ENCODE measurements around the gene PCSK4. TPM values are rescaled to one million over a fixed set of nuclear protein-coding genes. Genes with fewer than 3 reads are reported as not detected.
"Not testable (repeated sequence)": the region's sequence is repeated elsewhere in the genome, so short reads cannot be mapped to it uniquely, and the experiment has no call there.

Gene PCSK4
- total RNA-seq (2014; rRNA removed; shearing (Covaris generic); ENCODE audit: low replicate concordance), result 2.1 and 3.0 TPM in 2 replicates

DNA sequence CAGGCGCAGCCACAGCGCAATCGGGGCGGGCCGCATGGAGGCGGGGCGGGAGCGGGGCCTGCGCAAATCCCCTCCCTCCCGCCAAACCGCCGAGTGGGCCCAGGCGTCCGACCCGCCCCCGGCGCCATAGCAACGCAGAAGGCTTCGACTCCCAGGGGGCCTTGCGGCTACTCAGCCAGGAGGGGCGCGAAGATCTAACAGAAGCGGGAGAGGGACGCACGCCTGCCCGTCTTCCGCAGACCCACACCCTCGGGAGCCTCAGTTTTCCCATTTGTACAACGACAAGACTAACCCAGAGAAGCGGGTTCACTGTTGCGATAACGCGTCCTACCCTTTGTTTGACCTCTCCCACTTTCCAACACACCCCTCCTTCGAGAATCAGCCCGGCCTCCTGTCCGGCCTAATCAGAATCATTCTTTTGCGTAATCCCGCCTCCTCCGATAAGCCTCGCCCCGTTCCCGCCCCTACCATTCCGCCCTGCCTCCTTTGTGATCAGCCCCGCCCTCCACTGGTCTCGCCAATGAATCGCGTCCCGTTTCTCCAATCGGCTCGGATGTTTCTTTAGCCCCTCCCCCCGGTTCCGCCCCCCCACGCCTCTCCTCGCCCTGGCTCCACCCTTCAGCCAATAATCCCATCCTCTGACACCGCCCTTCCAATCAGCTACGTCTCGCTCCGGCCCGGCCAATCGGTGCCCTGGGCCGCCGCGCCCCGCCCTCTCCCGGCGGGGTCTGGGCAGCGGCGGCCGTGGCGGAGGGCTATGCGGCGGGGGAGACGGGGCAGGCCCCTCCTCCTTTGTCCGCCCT lies at the start of gene PCSK4:
Gene PCSK4, minus strand, starts transcription at position 40 of the 803 bp plus-strand sequence. Its CDS starts 4 bp downstream, at position 36.
- DNase-seq (ENCODE audit: low read depth), result peak; percentile 96
- in situ Hi-C loops (cut with HindIII; ENCODE audit: low pct_unique_long_range_greater_than_20kb, low sequenced_read_pairs), result no loop called here

DNA sequence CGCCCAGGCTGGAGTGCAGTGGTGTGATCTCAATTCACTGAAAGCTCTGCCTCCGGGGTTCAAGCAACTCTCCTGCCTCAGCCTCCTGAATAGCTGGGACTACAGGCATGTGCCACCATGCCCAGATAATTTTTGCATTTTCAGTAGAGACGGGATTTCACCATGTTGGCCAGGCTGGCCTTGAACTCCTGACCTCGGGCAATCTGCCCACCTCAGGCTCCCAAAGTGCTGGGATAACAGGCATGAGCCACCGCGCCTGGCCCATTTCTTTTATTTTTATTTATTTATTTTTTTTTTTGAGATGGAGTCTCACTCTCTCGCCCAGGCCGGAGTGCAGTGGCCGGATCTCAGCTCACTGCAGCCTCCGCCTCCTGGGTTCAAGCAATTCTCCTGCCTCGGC lies 49.6 kb upstream of the PCSK4 start:
- in situ Hi-C loops (cut with HindIII; ENCODE audit: low pct_unique_long_range_greater_than_20kb, low sequenced_read_pairs); DNase-seq (ENCODE audit: low read depth): not testable (repeated sequence)

DNA sequence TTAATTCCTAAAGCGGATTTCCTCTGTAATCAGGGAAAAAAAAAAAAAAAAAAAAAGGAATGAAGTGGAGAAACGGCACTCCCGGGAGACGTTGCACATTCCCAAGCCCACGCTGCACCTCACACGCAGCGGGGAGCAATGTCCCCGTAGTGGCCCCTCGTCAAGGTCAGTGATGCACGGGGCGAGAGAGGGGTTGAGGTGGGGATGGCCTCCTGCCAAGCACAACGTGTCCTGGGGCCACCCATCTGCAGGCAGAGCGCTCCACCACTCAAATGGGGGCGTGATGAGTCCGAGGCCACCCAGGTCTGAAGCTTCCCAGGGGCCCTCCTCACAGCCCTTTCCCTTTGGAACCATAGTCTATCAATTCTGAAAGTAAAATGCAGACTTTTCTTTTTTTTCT lies 48.8 kb upstream of the PCSK4 start:
- in situ Hi-C loops (cut with HindIII; ENCODE audit: low pct_unique_long_range_greater_than_20kb, low sequenced_read_pairs), result no loop called here
- no peak for DNase-seq (ENCODE audit: low read depth)

DNA sequence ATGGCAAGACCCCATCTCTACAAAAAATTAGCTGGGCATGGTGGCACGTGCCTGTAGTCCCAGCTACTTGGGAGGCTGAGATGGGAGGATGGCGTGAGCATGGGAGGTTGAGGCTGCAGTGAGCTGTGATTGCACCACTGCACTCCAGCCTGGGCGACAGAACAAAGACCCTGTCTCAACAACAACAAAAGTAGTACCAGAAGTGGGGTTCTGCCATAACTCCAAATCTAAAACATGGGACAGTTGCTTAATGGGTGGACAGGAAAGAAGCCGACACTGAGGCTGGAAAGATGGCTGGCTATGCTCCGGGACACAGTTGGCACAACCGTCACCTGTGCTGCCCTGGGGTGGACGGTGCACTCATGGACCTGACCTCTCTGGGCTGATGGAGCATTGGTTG lies 45.5 kb upstream of the PCSK4 start:
- DNase-seq (ENCODE audit: low read depth); in situ Hi-C loops (cut with HindIII; ENCODE audit: low pct_unique_long_range_greater_than_20kb, low sequenced_read_pairs): not testable (repeated sequence)

DNA sequence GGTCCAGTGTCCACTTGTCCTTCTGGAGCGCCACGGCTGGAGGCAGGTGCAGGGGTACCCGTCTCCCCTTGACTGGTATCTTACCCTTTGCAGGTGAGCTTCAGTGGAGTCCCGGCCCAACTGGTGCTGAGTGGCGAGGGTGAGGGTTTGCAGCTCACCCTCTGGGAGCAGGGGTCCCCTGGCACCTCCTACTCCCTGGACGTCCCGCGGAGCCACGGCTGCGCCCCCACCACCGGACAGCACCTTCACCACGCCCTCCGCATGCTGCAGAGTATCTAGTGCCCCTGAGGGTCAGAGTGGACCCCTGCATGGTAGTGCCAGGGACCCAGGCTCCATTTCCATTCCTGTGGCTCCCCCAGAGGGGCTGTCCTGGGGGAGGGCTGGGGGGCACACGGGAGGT lies 44.8 kb upstream of the PCSK4 start:
- in situ Hi-C loops (cut with HindIII; ENCODE audit: low pct_unique_long_range_greater_than_20kb, low sequenced_read_pairs), result no loop called here

DNA sequence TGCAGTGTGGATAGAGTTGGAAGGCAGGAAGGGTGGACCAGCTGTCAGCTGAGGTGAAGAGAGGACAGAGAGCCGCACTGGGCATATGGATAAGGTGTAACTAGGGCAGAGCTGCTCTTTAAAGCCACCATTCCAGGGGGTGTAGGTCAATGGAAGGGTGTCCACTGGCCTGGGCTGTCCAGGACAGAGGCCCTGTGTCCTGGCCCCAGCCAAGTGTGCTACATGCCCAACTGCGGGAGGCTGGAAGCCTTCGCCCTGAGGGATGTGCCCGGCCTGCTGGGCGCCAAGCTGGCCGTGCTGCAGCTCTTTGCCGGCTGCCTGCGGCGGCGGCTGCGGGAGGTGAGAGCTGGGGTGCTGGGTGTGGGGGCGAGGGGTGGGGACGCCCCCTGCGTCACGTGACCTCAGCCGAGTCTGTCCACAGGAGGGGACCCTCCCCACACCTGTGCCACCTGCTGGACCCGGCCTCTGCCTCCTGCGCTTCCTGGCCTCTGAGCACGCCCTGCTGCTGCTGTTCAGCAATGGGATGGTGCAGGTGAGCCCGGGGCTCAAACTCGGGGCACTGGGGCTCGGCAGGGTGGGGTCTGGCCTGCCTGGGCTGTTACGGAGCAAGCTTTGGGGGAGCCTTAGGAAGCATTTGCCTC lies 43.5 kb upstream of the PCSK4 start:
- DNase-seq (ENCODE audit: low read depth), result no peak
- in situ Hi-C loops (cut with HindIII; ENCODE audit: low pct_unique_long_range_greater_than_20kb, low sequenced_read_pairs), result no loop called here

More for the DNA sequence above, 44.8 kb upstream of the PCSK4 start:
- no peak for DNase-seq (ENCODE audit: low read depth)

DNA sequence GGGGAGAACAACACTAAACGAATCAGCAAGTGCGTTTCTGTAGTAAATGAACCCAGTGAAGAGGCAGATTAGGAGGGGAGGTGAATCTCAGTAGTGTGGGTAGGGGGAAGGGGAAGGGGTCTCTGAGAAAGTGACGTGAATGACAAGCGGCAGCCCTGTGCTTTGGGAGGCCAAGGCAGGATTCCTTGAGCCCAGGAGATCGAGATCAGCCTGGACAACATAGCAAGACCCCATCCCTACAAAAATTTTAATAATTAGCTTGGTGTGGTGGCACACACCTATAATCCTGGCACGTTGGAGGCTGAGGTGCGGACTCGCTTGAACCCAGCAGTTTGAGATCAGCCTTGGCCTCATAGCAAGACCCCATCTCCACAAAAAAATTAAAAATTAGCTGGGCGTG lies 41.9 kb upstream of the PCSK4 start:
- DNase-seq (ENCODE audit: low read depth), result no peak
- in situ Hi-C loops (cut with HindIII; ENCODE audit: low pct_unique_long_range_greater_than_20kb, low sequenced_read_pairs), result no loop called here

DNA sequence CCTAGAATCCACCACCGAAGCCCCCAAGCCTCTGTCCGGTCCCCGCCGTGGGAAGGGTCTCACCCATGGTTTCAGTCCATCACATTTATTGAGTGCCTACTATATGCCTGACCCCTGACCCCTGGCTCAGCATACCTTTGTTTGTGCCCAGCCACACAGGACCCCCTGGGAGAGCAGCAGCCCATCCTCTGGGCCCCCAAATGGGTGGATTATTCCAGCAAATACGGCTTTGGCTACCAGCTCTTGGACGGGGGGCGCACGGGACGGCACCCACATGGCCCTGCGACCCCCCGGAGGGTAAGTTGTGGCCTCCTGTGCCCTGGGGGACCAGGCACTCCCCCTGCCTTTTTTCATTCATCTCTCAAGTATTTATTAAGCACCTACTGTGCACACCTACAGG lies 41.4 kb upstream of the PCSK4 start:
- in situ Hi-C loops (cut with HindIII; ENCODE audit: low pct_unique_long_range_greater_than_20kb, low sequenced_read_pairs), result no loop called here
- DNase-seq (ENCODE audit: low read depth), result no peak

DNA sequence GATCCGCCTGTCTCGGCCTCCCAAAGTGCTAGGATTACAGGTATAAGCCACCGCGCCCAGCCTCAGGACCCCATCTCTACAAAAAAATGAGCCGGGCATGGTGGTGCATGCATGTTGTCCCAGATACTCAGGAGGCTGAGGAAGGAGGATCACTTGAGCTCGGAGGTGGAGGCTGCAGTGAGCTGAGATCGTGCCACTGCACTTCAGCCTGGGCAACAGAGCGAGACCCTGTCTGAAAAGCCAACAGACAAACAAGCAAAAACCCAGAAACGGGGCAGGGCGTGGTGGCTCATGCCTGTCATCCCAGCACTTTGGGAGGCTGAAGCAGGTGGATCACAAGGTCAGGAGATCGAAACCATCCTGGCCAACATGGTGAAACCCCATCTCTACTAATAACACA lies 40.7 kb upstream of the PCSK4 start:
- in situ Hi-C loops (cut with HindIII; ENCODE audit: low pct_unique_long_range_greater_than_20kb, low sequenced_read_pairs); DNase-seq (ENCODE audit: low read depth): not testable (repeated sequence)

DNA sequence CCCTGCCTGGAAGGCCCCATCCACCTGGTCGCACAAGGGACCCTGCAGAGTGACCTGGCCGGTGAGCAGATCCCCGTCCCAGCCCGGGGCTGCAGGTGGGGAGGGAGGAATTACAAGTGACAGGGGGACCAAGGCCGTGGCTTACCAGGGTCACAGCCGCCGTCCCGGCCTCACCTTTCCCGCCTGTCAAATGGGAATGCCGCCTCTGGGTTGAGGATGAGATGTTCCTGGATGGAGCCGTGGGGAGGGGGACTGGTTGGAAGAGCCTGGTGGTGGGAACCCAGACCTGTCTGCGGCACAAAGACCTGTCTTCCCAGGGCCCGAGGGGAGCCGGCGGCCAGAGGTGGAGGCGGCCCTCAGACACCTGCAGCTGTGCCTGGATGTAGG lies 39.3 kb upstream of the PCSK4 start:
- in situ Hi-C loops (cut with HindIII; ENCODE audit: low pct_unique_long_range_greater_than_20kb, low sequenced_read_pairs), result no loop called here
- no peak for DNase-seq (ENCODE audit: low read depth)

DNA sequence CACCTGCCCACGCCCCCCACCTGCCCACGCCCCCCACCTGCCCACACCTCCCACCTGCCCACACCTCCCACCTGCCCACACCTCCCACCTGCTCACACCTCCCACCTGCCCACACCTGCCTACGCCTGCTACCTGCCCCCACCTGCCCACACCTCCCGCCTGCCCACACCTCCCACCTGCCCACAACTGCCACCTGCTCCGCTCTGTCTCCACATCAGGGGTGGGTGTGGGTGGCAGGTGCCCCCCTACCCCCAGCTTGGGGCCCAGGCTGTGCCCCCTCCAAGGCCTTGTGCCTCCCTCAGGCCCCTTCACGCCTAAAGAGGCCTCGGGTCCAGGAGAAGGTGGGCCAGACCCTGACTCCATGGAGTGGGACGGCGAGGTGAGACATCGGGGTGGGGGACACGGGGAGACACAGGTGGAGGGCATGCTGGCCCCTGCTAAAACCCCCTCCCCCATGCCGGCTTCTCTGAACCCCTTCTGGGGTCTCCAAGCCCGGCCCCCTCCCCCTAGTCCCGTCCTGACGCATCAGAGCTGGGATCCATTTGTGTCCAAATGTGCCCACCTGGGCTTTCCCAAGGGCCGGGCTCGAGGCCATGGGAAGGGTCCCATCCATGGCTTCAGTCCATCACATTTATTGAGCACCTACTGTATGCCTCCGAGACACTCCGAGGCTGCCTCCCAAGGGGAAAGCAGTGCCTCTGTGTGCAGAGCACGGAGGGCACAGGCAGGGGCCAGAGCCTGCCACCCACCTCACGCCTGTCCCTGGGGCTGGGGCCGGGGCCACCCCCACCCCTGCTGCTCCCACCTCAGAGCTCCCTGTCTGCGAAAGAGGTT lies 38.7 kb upstream of the PCSK4 start:
- no peak for DNase-seq (ENCODE audit: low read depth)
- in situ Hi-C loops (cut with HindIII; ENCODE audit: low pct_unique_long_range_greater_than_20kb, low sequenced_read_pairs), result no loop called here

DNA sequence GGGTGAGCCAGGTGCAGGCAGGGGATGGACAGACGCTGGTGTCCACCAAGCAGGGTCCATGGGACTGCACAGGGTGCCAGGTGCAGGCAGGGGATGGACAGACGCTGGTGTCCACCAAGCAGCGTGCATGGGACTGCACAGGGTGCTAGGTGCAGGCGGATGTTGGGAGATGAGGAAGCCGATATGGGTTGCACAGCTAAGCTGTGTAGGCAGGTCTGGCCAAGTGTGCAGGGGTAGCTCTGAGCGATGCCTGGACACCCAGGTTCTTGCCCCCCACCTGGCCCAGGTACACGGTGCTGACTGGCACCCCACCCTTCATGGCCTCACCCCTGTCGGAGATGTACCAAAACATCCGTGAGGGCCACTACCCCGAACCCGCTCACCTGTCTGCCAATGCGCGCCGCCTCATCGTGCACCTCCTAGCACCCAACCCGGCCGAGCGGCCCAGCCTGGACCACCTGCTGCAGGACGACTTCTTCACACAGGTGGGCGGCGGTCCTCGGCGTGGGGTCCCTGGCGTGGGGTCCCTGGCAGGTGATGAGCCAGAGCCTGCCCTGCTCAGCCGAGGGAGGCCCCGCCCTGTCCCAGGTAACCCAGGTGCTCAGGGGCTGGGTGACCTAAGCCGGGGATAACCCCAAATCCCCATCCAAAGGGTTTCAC lies 37.6 kb upstream of the PCSK4 start:
- no peak for DNase-seq (ENCODE audit: low read depth)
- in situ Hi-C loops (cut with HindIII; ENCODE audit: low pct_unique_long_range_greater_than_20kb, low sequenced_read_pairs), result no loop called here

DNA sequence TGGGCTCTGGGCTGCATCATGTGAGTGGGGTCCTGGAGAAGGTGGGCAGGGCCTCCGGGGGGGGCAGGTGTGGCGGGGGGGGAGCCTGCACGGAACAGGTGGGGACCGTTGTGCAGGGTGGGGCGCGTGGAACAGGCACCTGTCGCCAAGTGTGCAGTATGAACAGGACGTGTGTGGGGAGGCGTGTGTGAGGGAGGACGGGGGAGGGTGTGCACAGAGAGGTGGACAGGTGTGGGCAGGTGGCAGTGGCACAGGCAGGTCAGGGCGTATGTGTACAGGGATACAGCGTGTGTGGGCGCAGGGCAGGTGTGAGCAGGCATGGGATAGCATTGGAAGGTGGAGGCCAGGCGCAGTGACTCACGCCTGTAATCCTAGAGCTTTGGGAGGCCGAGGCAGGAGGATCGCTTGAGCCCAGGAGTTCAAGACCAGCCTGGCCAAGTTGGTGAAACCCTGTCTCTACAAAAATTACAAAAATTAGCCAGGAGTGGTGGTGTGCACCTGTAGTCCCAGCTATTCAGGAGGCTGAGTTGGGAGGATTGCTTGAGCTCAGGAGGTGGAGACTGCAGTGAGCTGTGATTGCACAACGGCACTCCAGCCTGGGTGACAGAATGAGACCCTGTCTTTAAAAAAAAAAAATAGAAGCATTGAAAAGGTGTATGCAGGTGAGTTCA lies 37.0 kb upstream of the PCSK4 start:
- DNase-seq (ENCODE audit: low read depth), result no peak
- in situ Hi-C loops (cut with HindIII; ENCODE audit: low pct_unique_long_range_greater_than_20kb, low sequenced_read_pairs), result no loop called here

DNA sequence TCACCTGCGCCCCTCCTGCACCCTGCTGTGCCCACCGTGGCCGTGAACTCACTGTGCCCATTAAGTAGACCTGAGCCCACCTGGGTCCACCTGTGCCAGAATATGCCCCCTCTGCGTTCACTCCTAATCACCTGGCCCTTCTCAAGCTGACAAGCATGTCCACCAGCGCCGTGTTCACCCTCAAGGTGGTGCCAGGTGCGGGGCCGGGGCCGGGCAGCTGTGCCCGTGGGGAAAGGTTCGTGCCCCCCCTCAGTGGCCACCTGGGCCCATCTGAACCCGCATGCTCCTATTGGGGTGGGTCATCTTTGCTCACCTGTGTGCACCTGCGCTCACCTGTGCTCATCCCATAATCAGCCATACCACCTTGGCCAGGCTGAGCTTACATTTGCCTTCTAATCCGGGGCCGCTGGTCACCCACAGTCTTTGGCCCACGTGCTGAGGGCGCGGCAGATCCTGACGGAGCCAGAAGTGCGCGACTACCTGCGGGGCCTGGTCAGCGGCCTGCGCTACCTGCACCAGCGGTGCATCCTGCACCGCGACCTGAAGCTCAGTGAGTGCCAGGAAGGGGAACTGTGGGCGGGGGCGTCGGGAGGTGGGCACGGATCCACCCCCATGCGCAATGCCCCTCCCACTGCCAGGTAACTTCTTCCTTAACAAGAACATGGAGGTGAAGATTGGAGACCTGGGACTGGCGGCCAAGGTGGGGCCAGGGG lies 36.1 kb upstream of the PCSK4 start:
- in situ Hi-C loops (cut with HindIII; ENCODE audit: low pct_unique_long_range_greater_than_20kb, low sequenced_read_pairs), result no loop called here
- DNase-seq (ENCODE audit: low read depth), result no peak

DNA sequence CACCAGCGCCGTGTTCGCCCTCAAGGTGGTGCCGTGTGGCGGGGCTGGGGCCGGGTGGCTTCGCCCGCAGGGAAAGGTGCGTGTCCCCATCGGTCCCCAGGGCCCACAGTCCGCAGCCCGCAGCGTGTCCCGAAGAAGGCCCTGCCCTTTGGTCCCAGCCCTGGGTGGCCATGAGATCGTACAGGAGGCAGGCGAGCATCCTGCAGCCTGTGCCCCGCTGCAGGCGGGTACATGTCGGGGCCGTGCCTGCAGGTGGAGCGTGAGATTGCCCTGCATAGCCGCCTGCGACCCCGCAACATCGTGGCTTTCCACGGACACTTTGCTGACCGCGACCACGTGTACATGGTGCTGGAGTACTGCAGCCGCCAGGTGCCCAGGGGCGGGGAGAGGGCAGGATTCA lies 35.2 kb upstream of the PCSK4 start:
- no peak for DNase-seq (ENCODE audit: low read depth)
- in situ Hi-C loops (cut with HindIII; ENCODE audit: low pct_unique_long_range_greater_than_20kb, low sequenced_read_pairs), result no loop called here

DNA sequence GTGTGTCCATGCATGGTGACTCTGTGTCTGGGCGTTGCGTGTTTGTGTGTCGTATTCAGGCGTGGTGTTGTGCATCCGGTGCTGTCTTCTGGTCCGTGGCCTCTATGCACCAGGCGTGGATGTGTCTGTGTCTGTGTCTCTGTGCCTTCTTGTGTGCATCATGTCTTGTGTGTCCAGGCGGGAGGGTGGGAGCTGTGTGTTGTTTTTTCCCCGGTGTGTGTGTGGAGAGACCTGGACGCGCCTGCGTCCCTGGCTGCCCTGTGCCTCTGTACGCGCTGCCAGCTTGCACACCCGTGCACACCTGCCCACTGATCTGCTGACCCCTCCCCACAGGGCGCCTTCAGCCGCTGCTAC lies 34.8 kb upstream of the PCSK4 start:
- in situ Hi-C loops (cut with HindIII; ENCODE audit: low pct_unique_long_range_greater_than_20kb, low sequenced_read_pairs), result no loop called here

DNA sequence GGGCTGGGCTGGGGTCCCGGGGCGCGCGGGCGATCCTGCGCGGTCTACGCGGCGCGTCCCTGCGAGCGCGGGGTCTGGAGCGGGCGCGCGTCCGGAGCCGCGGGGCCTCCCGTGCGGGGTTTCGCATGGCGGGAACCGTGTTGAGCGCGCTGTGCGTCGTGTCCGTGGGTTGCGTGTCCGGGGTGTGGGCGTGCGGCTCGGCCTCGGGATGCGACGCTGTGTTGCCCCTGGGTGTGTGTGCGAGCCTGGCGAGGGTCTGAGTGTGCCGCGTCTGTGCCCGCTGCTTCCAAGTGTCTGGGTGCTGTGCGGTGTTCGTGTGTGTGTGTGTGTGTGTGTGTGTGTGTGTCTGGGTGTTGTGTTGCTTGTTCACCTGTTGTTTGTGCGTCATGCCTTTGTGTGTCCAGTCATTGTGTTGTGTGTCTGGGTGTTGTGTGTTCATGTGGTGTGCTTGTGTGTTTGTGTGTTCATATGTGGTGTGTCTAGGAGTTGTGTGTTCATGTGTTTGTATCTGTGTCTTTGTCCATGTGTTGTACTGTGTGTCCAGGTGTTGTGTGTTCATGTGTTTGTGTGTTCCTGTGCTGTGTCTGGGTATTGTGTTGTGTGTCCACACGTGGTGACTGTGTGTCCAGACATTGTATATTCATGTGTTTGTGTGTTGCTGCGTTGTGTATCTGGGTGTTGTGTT lies 34.3 kb upstream of the PCSK4 start:
- in situ Hi-C loops (cut with HindIII; ENCODE audit: low pct_unique_long_range_greater_than_20kb, low sequenced_read_pairs), result no loop called here
- DNase-seq (ENCODE audit: low read depth), result no peak

More for the DNA sequence above, 34.8 kb upstream of the PCSK4 start:
- DNase-seq (ENCODE audit: low read depth), result no peak

All from Caki2 (cell line).